NT2/D1 (cell line): ENCODE results near the gene CLEC14A.

Experiments used
- YY1 ChIP-seq: IDR thresholded peaks from 2 replicates; pipeline ENCODE4 v1.6.1; 2011; ENCODE audit not compliant: insufficient read length, insufficient read depth
- ZNF274 ChIP-seq: IDR thresholded peaks from 2 replicates; pipeline ENCODE4 v1.6.1; 2011; ENCODE audit warnings: mild to moderate bottlenecking, low read depth, low read length

DNA sequence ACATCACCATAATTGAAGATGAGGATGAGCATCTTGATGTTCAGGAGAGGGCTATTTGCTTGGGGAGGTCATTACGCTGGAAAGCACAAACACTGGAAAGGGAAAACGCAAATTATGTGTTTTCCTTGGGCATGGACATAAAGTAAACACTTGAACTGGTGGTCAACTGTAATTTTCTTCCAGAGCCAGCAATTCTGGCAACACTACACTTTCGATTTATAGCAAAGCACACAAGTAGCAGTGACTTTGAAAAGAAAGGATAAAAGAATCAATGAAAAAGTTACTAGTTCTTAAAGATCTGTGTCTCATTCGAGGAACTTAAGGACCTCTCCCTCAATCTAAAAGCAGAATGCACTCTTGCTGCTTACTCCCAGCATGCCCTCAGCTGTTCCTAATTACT lies 2.2 kb downstream of the CLEC14A start:
- TF ChIP-seq ZNF274 (no peak), YY1 (no peak)
